ENCODE results near the gene TMEM156. TPM values are rescaled to one million over a fixed set of nuclear protein-coding genes. Genes with fewer than 3 reads are reported as not detected.
A peak's percentile ranks its signal among the peaks of the same experiment; 100 is the strongest.

The TMEM156 gene
- total RNA-seq, 2 experiments from 2014 or later: 14.0 to 14.9 TPM

DNA sequence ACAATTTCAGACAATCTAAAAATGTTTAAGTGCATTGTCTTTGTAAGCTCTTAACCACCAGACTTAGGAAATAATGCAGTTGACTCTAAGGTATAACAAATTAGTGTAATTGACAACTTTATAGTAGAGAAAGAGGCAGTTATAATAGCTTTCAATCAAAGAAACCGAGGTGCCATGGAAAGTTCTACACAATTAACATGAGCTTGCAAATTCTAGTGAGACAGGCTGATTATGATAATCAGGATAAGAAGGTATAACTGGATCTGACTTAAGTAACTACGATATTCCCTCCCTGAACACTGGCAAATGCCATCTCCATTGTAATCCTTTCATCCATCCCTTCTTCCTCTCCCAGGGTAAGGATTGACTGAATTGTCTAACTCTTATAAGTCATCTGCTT lies 18.4 kb upstream of the TMEM156 start:
- peaks cover 2% of the 10 kb centered on the region for H3K36me3 Mint-ChIP-seq
- DNase-seq: no peak
- H3K4me1 Mint-ChIP-seq: peaks cover 34% of the 10 kb centered on the region
- no peak overlapping the region for H3K27ac Mint-ChIP-seq
- H3K4me3 Mint-ChIP-seq: no peak overlapping the region
- H3K27me3 Mint-ChIP-seq: no peaks in the 10 kb centered on the region
- POLR2A ChIA-PET: interaction anchor here (1.6 kb wide), 1 partner anchor 20 kb away, joined by 3 read pairs; no protein-coding TSS in a partner anchor
- H3K9me3 Mint-ChIP-seq: no peaks in the 10 kb centered on the region
- ATAC-seq (ENCODE audit: low read depth): no peak

DNA sequence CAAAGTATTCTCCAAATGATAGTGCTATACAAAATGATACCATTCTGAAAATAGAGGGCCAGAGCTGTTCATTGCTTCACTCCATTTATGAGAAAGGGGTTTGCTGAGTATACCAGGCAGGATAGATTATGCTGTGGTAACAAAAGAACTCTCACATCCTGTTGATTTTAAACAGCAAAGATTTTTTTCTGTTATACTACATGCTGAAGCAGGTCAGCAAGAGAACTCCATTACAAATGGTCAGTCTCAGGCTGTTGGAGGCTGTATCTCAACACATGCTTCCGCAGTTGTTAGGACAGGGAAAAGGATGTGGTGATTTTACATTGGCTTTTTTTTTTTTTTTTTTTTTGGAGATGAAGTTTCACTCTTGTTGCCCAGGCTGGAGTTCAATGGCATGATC lies 16.1 kb upstream of the TMEM156 start:
- Mint-ChIP-seq H3K36me3 (peaks cover 2% of the 10 kb centered on the region), H3K9me3 (no peaks in the 10 kb centered on the region), H3K4me1 (peaks cover 43% of the 10 kb centered on the region), H3K4me3 (peak overlapping the region; percentile 62), H3K27ac (peak overlapping the region; percentile 79), H3K27me3 (no peaks in the 10 kb centered on the region)
- POLR2A ChIA-PET: interaction anchor here (0.6 kb wide), 3 partner anchors 38 to 141 kb away, joined by 4 to 6 read pairs (median 5); no protein-coding TSS in a partner anchor
- ATAC-seq (ENCODE audit: low read depth): peak; percentile 15
- DNase-seq: no peak

DNA sequence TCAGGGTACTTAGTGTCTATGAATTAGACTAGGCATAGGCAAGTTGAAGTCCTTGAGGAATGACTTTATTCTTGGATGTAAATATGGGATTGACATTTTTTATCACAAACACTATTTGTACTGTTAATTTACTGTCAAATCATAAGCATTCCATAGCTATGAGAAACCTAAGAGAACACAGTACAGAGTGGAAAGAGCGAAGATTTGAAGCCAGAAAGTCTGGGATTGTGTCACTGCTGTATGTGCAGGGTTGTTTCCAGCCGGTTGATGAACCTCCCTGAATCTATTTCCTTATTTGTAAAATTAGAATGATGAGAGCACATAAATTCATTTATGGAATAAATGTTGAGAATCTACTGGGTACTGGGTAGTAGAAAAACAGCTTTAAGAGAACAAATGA lies 15.5 kb upstream of the TMEM156 start:
- peaks cover 45% of the 10 kb centered on the region for H3K4me1 Mint-ChIP-seq
- DNase-seq (no peak), ATAC-seq (ENCODE audit: low read depth) (no peak)
- peaks cover 2% of the 10 kb centered on the region for H3K36me3 Mint-ChIP-seq
- POLR2A ChIA-PET: no interaction called here
- H3K4me3 Mint-ChIP-seq: peak overlapping the region; percentile 62
- H3K9me3 Mint-ChIP-seq: no peaks in the 10 kb centered on the region
- H3K27me3 Mint-ChIP-seq: no peaks in the 10 kb centered on the region
- H3K27ac Mint-ChIP-seq: peak overlapping the region; percentile 79

DNA sequence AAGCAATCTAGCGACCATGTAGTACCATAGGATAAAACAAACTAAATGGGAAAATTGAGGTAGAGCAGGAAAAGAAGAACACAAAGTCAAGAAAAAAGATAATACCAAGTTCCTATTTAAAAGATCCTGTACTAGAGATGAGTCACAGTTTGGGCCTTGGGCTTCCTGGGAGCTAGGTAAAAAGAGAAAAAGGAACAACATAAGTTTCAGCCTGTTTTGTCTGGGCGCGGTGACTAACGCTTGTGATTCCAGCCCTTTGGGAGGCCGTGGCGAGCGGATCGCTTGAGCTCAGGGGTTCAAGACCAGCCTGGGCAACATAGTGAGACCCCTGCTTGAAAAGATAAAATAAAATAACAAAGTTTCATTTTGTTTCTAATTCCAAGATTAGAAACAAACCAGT lies 14.0 kb upstream of the TMEM156 start:
- POLR2A ChIA-PET: interaction anchor here (1.1 to 3.6 kb wide), 3 partner anchors 15 to 90 kb away, joined by 3 to 33 read pairs (median 13); partner anchors contain the start of gene TMEM156
- no peaks in the 10 kb centered on the region for H3K9me3 Mint-ChIP-seq
- H3K36me3 Mint-ChIP-seq: no peaks in the 10 kb centered on the region
- H3K4me1 Mint-ChIP-seq: peaks cover 43% of the 10 kb centered on the region
- peak overlapping the region; percentile 92 for H3K27ac Mint-ChIP-seq
- peak overlapping the region; percentile 91 for H3K4me3 Mint-ChIP-seq
- H3K27me3 Mint-ChIP-seq: no peaks in the 10 kb centered on the region
- no peak for DNase-seq
- no peak for ATAC-seq (ENCODE audit: low read depth)

DNA sequence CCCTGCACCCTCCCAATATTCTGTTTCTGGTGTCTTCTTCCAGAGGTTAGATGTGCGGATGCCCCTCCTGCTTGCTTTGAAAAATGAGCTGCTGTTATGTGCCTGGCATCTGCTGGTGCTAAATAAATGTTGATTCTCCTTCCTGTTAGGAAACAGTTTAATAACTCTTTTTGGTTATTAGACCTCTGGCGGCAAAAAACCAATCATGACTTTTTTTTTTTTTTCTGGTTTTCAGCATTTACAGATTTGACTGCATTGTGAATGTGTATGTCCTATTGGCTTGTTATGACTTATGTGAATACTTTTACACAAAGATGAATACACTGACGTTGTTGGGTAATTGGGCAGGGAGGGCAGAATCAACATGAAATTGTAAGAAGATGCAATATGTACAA lies 13.6 kb upstream of the TMEM156 start:
- Mint-ChIP-seq H3K27ac (peak overlapping the region; percentile 92), H3K4me1 (peaks cover 43% of the 10 kb centered on the region), H3K27me3 (no peaks in the 10 kb centered on the region), H3K36me3 (no peaks in the 10 kb centered on the region), H3K9me3 (no peaks in the 10 kb centered on the region), H3K4me3 (peak overlapping the region; percentile 91)
- no peak for ATAC-seq (ENCODE audit: low read depth)
- POLR2A ChIA-PET: interaction anchor here (1.0 to 3.6 kb wide), 4 partner anchors 14 to 90 kb away, joined by 3 to 33 read pairs (median 8); partner anchors contain the start of gene TMEM156
- no peak for DNase-seq

DNA sequence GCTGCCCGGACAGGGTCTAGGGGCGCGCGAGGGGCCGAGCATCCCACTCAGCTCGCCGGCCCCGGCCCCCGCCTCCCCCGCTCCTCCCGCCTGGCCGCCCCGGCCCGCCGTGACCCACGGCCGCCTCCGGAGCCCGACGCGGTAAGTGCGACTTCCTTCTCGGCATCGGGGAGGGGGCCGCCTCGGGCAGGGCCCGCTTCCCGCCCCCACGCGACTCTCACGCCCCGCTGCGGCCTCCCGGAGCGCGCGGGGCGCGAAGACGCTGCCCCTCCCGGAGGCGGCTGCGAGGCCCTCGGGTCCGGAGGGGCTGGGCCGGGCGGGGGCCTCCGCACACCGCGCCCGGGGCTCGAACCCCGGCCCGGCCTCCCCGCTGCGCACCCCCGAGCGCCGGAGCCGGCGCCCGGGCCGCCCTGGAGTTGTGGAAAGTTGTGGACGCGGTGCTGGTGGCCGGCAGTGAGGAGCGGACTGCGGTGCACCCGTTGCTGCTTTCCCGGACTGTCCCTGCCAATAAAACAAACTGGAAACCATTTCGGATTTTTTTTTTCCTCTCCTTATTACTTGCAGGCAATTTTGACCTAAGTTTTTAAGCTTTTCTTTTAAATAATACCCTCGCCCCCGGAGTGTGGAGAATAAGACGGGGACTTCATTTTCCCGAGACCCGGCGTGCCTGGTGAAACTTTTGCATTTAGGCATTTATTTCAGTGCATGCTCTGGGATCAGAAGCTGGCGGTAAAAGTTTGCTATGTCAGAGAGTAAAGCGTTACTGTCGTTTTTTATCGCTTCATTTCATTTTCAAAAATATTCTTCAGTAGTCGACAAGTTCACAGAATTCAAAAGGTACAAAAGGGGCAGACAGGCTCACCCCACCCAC lies 13.0 kb upstream of the TMEM156 start:
- peak overlapping the region; percentile 91 for H3K4me3 Mint-ChIP-seq
- POLR2A ChIA-PET: interaction anchor here (1.0 to 3.6 kb wide), 6 partner anchors 11 to 91 kb away, joined by 3 to 33 read pairs (median 5); partner anchors contain the start of gene TMEM156
- ATAC-seq (ENCODE audit: low read depth): peak; percentile 48
- peak overlapping the region; percentile 92 for H3K27ac Mint-ChIP-seq
- no peaks in the 10 kb centered on the region for H3K36me3 Mint-ChIP-seq
- H3K27me3 Mint-ChIP-seq: no peaks in the 10 kb centered on the region
- H3K9me3 Mint-ChIP-seq: no peaks in the 10 kb centered on the region
- DNase-seq: no peak
- H3K4me1 Mint-ChIP-seq: peaks cover 43% of the 10 kb centered on the region

DNA sequence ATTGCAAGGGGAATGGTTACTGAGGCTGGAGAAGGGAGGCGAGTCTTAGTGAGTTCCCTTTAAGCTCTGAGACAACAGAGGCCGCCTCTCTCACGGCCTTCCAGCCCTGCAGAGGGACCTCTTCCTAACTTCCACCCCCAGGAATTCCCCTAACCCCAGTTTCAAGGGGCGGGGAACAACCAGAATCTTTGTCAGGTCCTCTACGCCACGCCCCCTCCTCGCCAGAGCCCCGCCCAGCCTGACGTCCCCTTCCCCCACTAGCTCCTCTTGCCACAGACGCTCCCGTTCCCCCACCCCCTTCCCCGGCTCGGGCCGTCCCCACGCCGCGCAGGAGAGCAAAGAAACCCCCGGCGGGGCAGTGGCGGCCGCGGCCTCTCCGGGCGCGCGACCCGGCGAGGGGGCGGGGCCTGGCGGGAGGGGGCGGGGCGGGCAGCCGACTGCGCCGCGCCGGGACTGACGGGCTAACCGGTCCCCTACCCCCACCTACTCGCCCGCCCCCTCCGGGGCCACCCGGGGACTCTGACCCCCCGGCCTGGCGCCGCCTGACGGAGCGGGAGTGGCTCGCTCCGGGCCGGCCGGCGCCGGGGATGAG lies 12.3 kb upstream of the TMEM156 start:
- no peaks in the 10 kb centered on the region for H3K27me3 Mint-ChIP-seq
- peak overlapping the region; percentile 88 for H3K4me3 Mint-ChIP-seq
- peak overlapping the region; percentile 91 for H3K27ac Mint-ChIP-seq
- DNase-seq (peak; percentile 84), ATAC-seq (ENCODE audit: low read depth) (peak; percentile 81)
- POLR2A ChIA-PET: interaction anchor here (1.3 to 3.6 kb wide), 4 partner anchors 10 to 90 kb away, joined by 3 to 33 read pairs (median 10); partner anchors contain the start of gene TMEM156
- H3K9me3 Mint-ChIP-seq: no peaks in the 10 kb centered on the region
- H3K36me3 Mint-ChIP-seq: no peaks in the 10 kb centered on the region
- peaks cover 43% of the 10 kb centered on the region for H3K4me1 Mint-ChIP-seq

DNA sequence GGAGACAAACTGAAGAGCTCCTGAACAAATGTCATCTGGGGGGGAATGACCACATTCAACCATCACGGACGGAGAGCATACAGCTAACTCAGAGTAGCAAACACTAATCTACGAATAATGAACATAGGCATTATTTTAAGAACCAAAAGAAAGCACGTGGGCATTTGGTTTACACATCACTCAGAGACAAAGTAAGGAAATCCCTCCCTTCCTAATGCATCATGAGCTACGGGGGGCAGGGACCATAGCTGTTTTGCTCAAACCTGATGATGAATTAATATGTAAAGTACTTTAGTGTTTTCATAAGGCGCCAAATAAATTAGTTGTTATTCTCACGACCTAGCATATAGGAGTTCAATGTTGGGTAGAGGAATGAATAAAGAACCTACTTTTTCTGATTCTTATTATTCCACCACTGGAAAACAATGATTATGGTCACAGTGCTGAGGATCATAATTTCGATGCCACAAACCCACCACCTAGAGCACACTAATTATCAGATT lies 11.7 kb upstream of the TMEM156 start:
- peak overlapping the region; percentile 91 for H3K27ac Mint-ChIP-seq
- ATAC-seq (ENCODE audit: low read depth): no peak
- POLR2A ChIA-PET: interaction anchor here (1.9 to 3.6 kb wide), 3 partner anchors 10 to 16 kb away, joined by 7 to 33 read pairs (median 13); partner anchors contain the start of gene TMEM156
- no peaks in the 10 kb centered on the region for H3K9me3 Mint-ChIP-seq
- H3K4me3 Mint-ChIP-seq: peak overlapping the region; percentile 88
- peaks cover 42% of the 10 kb centered on the region for H3K4me1 Mint-ChIP-seq
- DNase-seq: no peak
- no peaks in the 10 kb centered on the region for H3K36me3 Mint-ChIP-seq
- no peaks in the 10 kb centered on the region for H3K27me3 Mint-ChIP-seq

DNA sequence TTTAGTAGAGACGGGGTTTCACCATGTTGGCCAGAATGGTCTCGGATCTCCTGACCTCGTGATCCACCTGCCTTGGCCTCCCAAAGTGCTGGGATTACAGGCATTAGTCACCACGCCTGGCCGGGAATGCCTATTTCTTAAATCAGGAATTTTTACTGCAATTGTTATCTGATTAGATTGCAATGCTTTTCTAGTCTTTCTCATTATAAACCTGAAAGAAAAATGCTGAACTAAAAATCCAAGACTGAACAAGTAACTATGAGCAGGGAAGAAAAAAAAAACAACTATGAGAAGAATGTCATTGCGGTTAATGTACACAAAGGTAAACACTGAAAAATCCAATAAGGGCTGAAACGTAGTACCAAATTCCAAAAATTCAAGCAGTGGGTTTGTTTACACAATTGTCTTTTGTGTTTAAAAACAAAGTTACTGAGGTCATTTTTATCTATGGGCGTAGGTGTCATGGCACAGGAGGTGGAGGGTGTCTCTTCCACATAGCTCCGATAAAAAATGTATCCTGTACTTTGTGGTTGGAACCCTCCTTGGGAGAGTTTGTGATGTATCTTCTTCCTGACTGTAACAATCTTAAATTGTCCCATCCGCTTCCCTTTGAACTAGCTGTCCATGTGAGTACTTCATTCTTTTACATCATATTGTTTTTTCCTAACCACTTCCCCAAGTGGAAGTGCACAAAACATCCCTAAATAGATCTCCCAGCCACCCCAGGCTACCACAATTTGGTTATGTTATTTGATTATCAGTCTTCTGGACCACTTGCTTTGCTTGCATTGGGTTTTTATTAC lies 11.1 kb upstream of the TMEM156 start:
- POLR2A ChIA-PET: interaction anchor here (1.5 to 3.6 kb wide), 4 partner anchors 9 to 92 kb away, joined by 3 to 33 read pairs (median 10); partner anchors contain the start of gene TMEM156
- H3K27me3 Mint-ChIP-seq: no peaks in the 10 kb centered on the region
- H3K9me3 Mint-ChIP-seq: no peaks in the 10 kb centered on the region
- peak overlapping the region; percentile 88 for H3K4me3 Mint-ChIP-seq
- DNase-seq: no peak
- no peak for ATAC-seq (ENCODE audit: low read depth)
- H3K4me1 Mint-ChIP-seq: peaks cover 36% of the 10 kb centered on the region
- H3K36me3 Mint-ChIP-seq: no peaks in the 10 kb centered on the region
- H3K27ac Mint-ChIP-seq: peak overlapping the region; percentile 18

DNA sequence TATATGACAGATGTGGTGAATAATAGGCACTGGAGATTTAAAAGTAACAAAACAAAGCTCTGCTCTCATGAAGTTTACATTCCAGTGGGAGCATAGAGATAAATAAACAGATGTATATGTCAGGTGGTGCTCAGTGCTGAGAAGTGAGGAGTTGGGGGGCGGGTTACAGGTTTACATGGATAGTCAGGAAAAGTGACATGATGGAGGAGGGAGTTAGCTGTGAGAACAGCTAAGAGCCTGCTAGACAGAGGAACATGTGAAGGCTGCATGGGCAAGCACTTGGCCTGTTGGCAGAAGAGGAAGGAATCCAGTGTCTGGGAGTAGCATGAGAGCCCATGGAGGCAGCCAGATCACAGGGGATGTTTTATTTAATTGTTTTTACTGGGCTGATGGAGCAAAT lies 10.2 kb upstream of the TMEM156 start:
- no peak overlapping the region for H3K4me3 Mint-ChIP-seq
- no peaks in the 10 kb centered on the region for H3K9me3 Mint-ChIP-seq
- DNase-seq (no peak), ATAC-seq (ENCODE audit: low read depth) (no peak)
- no peaks in the 10 kb centered on the region for H3K36me3 Mint-ChIP-seq
- POLR2A ChIA-PET: interaction anchor here (1.1 to 1.5 kb wide), 2 partner anchors 10 to 93 kb away, joined by 3 to 4 read pairs; partner anchors contain the start of gene TMEM156
- H3K27ac Mint-ChIP-seq: peak overlapping the region; percentile 18
- no peaks in the 10 kb centered on the region for H3K27me3 Mint-ChIP-seq
- H3K4me1 Mint-ChIP-seq: peaks cover 27% of the 10 kb centered on the region

DNA sequence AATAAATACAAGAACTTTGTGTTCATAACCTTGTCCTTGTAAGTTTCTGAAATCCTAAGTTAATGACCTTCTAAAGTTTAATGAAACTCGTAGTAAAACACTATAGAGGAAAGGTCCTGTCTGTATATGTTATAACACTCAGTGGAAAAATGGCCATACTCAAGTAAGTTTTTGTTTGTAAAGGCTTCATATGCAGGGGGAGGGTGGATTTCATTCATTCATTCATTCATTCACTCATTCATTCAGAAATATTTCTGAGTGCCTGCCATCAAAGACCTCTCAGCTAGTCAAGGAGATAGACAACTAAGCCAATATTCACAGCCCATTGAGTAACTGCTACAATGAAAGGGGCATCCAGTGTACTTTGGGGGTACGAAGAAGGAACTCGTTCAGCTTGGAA lies 6.9 kb upstream of the TMEM156 start:
- no peak overlapping the region for H3K27ac Mint-ChIP-seq
- H3K4me3 Mint-ChIP-seq: no peak overlapping the region

DNA sequence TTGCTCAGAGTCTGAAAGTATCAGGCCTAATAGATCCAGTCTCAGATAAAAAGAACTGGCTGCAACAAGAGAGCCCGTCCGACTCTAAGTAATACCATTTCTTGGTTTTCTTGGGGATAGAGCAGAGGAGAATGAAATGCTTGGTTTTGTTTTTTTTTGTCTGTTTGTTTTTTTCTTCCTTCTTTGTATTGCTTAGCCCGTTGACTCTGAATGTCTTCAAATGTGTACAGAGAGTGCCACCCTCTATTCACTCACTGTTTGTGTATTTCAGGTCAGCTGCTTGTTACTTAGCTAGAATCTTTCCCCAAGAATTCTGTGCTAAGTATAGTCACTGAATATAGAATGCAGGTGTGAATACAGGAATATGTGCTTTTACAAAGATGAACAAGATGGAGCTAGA lies 5.7 kb upstream of the TMEM156 start:
- H3K36me3 Mint-ChIP-seq: no peaks in the 10 kb centered on the region
- H3K4me1 Mint-ChIP-seq: peaks cover 8% of the 10 kb centered on the region
- no peak overlapping the region for H3K4me3 Mint-ChIP-seq
- H3K27me3 Mint-ChIP-seq: no peaks in the 10 kb centered on the region
- POLR2A ChIA-PET: interaction anchor here (0.5 kb wide), 1 partner anchor 986 kb away, joined by 3 read pairs; no protein-coding TSS in a partner anchor
- DNase-seq: no peak
- no peak overlapping the region for H3K27ac Mint-ChIP-seq
- no peak for ATAC-seq (ENCODE audit: low read depth)
- H3K9me3 Mint-ChIP-seq: no peaks in the 10 kb centered on the region

More for the DNA sequence above, 6.9 kb upstream of the TMEM156 start:
- DNase-seq (no peak), ATAC-seq (ENCODE audit: low read depth) (no peak)
- H3K9me3 Mint-ChIP-seq: no peaks in the 10 kb centered on the region
- H3K36me3 Mint-ChIP-seq: no peaks in the 10 kb centered on the region
- H3K27me3 Mint-ChIP-seq: no peaks in the 10 kb centered on the region
- H3K4me1 Mint-ChIP-seq: peaks cover 10% of the 10 kb centered on the region
- POLR2A ChIA-PET: no interaction called here

All from activated naive CD8-positive, alpha-beta T cell treated with anti-CD3 and anti-CD28 coated beads, Interleukin-2, amount 10 ng/mL, durations not matched to agents 7 days and 5 days (primary cell).